ENCODE data around the gene PTCD3.
A peak's percentile ranks its signal among the peaks of the same experiment; 100 is the strongest.

The PTCD3 gene

DNA sequence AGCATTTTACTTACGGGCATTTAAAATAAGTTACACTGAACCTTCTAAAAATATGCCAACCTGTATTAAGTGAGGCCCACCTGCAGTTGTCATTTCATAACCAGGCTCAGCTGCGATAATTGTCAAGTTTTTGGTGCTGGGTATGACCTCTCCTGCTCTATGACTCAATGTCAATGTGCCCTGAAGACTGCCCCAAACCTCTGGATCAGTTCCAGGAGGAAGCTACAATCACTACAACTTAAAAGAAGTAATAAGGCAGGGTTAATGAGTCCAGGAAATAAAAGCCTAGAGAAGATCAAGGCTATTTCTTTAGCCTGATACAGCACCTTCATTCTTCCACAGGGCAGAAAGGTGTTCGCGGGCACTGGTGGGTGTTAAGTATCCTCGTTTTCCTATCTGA lies 23.3 kb upstream of the PTCD3 start:
- DNase-seq (ENCODE audit: low read depth in 2 of 2): no peak

DNA sequence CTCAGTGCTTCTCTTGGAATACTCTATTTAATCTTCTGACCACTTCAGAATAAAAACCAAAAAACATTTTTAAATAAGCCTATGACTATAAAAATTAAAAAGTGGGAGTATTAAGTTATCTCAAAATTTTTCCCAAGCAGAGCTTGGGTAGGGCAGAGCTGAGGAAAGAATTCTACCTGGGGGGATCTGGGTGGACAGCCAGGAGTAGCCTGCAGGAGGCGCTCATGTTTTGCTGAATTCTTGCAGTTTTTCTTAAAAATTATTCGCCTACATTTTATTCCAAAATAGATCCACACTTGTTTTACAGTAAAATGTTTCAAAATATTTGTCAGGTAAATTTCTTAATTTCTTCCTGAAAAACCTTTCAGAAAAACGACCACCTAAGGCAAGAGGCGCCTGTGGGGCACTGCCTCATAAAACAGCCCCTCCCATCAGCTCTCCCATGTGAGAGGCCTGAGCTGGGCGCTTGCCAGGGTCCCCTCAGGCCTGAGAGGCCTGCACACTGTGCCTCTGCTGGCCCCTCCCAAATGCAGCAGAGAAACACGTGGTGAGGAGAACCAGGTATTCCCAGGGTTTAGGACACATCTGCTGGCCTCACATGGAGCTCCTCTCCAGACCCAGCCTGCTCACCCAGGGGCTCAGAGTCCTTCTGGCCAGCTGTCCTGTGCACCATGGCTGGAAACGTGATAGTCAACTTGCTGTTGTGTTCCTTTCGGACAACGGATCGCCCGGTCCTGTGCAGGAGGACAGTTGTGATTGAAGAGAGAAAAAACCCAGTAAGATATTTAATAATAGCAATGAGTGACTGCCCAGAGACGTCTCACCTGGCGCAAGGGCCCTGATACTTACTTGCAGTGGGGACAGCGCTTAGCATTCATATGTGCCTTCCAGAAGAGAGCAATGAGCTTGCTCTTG lies 17.8 kb upstream of the PTCD3 start:
- DNase-seq (ENCODE audit: low read depth in 2 of 2): no peak

GRCh38 chr2:86094229-86094628 lies 11.8 kb upstream of the PTCD3 start:
- no peak for DNase-seq (ENCODE audit: low read depth in 2 of 2)

DNA sequence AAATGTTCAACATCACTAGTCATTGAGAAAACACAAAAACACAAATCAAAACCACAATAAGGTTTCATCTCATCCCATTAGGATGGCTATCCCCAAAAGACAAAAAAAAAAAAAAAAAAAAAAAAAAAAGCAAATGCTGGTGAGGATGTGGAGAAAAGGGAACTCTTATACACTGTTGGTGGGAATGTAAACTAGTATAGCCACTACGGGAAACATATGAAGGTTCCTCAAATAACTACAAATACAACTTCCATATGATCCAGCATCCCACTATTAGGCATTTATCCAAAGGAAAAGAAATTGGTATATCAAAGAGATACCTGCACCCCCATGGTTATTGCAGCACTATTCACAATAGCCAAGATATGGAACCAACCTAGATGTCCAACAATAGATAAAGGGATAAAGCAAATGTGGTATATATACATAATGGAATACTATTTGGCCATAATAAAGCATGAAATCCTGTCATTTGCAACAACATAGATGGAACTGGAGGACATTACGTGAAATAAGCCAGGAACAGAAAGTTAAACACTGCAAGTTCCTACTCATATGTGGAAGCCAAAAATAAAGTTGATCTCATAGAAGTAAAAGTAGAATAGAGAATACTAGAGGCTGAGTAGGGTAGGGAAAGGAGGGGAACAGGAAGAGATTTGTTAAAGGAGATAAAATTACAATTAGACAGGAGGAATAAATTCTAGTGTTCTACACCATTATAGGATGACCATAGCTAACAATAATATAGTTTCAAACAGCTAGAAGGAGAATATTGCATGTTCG lies 8.7 kb upstream of the PTCD3 start:
- no peak for DNase-seq (ENCODE audit: low read depth in 2 of 2)

GRCh38 chr2:86097913-86098312 lies 8.1 kb upstream of the PTCD3 start:
- no peak for DNase-seq (ENCODE audit: low read depth in 2 of 2)

- DNase-seq (ENCODE audit: low read depth in 2 of 2): no peak
Measured at GRCh38 chr2:86102157-86102556, 3.9 kb upstream of the PTCD3 start.

GRCh38 chr2:86105252-86105968 lies 625 bp upstream of the PTCD3 start, which contains the start of gene POLR1A:
Gene POLR1A, minus strand, starts transcription at chr2:86105886. Its CDS starts 110 bp downstream, at chr2:86105776.
- peak; percentile 83 to 85 for DNase-seq (ENCODE audit: low read depth in 2 of 2)

- DNase-seq (ENCODE audit: low read depth in 2 of 2): no peak
Measured at GRCh38 chr2:86107031-86107430, 996 bp downstream of the PTCD3 start.

DNA sequence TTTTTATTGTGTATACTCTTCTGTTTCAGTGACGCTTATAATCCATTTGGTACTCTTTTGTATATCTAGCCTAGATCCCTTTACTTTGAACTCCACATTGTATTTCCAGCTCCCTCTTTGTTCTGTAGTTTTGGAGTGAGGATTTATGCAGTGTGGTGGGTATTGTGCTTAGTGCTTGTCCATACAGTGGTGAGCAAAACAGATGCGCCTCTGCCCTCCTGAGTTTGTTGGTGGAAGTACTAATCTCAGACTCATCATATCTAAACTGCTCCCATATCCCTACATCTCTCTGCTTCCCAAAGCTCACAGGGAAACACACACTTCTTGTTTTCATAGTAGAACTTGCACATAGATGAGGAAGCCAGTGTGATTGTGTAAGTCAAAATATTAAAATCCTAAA lies 12.1 kb downstream of the PTCD3 start:
- DNase-seq (ENCODE audit: low read depth in 2 of 2): no peak

DNA sequence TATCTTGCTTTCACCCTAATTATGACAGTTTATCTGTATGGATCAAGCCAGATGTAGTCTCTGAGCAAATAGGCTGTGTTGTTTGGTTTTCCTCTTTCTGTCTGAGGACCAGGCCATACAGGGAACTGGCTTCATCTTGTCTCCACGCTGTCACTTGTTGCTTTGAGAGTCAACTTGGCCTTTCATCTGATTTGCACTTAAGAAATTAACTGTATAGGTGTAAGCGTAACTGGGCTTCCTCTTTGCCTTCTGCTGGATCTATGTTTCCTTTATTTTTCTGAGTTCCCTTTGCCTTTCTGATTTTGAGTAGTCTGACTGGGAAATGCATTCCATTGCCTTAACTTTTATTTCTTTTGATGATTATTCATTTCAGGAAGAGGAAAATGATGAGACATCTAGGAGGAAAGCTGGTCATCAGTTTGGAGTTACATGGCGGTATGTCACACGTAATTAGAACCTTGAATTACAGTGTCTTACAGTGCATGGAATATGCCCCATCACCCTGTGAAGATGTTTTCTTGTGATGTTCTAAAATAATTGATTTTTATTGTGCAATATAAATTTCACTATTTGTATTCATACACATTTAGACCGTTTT lies 17.4 kb downstream of the PTCD3 start:
- no peak for DNase-seq (ENCODE audit: low read depth in 2 of 2)

DNA sequence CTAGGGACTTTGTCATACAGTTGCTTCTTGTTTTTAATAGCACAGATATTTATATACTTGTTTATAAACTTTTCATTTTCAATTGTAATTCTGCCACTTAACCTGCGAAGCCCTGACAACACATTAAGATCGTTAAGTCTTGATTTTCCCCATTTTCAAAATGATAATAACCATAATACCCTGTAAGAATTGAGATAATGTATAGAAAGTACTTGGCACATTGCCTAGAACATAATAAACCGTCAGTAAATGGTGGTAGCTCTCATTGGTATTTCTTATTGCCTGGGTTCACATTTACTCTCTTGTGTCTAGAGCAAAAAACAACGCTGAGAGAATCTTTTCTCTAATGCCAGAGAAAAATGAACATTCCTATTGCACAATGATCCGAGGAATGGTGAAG lies 18.6 kb downstream of the PTCD3 start:
- no peak for DNase-seq (ENCODE audit: low read depth in 2 of 2)

- DNase-seq (ENCODE audit: low read depth in 2 of 2): no peak
Measured at GRCh38 chr2:86134709-86135108, 28.7 kb downstream of the PTCD3 start.

DNA sequence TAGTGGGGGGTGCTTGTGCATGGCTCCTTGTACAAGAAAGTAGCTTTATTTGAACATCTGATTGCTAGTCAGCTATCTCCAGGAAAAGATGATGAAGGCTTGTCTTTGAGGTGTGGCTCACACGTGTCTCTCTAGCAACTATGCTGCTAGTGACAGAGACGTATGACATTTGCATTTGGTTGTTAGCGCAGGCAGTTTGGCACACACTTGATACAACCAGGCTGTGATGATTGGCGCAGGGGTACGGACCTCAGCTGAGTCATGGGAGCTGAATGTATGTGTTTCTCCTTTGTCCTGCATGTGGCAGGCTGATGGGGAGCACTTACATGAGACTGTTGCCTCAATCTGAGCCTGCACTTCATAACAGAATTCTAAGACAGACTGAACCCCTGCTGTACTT lies 29.6 kb downstream of the PTCD3 start:
- DNase-seq (ENCODE audit: low read depth in 2 of 2): no peak

DNA sequence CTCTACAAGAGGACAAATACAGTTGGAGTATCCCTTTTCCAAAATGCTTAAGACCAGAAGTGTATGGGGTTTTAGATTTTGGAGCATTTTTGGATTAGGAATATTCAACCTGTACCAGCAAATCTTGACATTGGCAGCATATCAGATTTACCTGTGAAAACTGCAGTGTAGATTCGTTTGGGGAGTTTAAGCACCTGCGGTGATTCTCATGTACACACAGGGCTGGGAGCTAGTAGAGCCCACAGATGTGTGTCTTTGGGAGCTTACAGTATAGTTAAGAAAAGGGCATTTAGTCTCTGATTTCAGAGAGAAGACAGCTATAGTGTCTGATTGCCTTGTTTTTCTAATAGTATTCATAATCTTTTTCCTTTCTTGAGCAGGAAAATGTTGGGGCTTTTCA lies 30.1 kb downstream of the PTCD3 start:
- DNase-seq (ENCODE audit: low read depth in 2 of 2): no peak

GRCh38 chr2:86138736-86139625 lies 32.9 kb downstream of the PTCD3 start:
- DNase-seq (ENCODE audit: low read depth in 2 of 2): no peak

- no peak for DNase-seq (ENCODE audit: low read depth in 2 of 2)
Measured at GRCh38 chr2:86139981-86140380, 33.9 kb downstream of the PTCD3 start.

- DNase-seq (ENCODE audit: low read depth in 2 of 2): no peak
Measured at GRCh38 chr2:86140969-86141392, 34.9 kb downstream of the PTCD3 start.

GRCh38 chr2:86142436-86143257 lies 36.6 kb downstream of the PTCD3 start:
- DNase-seq (ENCODE audit: low read depth in 2 of 2): no peak

DNA sequence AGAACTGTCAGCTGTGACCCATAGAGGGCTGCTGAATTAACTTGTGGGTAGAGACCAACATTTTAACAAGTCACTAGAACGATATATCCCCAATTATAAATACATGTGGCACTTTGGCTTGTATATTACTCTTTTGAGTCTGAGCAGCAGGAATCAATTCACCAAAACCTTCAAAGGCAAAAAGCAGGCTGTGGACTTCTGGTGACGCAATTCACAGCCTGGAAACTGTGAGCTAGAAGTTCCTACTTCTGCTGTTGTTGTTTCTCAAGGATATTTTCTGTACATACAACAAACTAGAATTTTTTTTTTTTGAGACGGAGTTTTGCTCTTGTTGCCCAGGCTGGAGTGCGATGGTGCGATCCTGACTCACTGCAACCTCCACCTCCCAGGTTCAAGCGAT lies 37.3 kb downstream of the PTCD3 start:
- no peak for DNase-seq (ENCODE audit: low read depth in 2 of 2)
